GM12878 (cell line): ENCODE measurements around the gene NCDN. TPM values are rescaled to one million over a fixed set of nuclear protein-coding genes. Genes with fewer than 3 reads are reported as not detected.

Experiments
- ATAC-seq: fragments of 200-7000 bp; cut with Tn5 transposase; 3 replicates; pipeline ENCODE4 v1.9.1; 2020; ENCODE audit warnings: mild to moderate bottlenecking, moderate library complexity
- BruUV-seq: library from RNA; stranded (reverse); fragments of 400-500 nt; replicated peaks from 2 replicates; lab custom pipeline; 2021; lab: Mats Ljungman, UMichigan
- CTCF ChIA-PET: fragments of 300-600 bp; sonication (Branson Sonifier 250); formaldehyde crosslinking; extraction: SDS; loops from one replicate; lab custom pipeline; 2021; ENCODE audit warnings: inconsistent platforms; lab: Yijun Ruan, JAX
- POLR2A ChIA-PET: fragments of 350-600 bp; formaldehyde crosslinking; extraction: SDS; loops from one replicate; lab custom pipeline; 2021; ENCODE audit warnings: inconsistent platforms; lab: Charles Lee
- RAD21 ChIA-PET: fragments of 300-600 bp; sonication (Branson Sonifier 250); formaldehyde crosslinking; loops from one replicate; lab custom pipeline; 2023; ENCODE audit warnings: antibody characterized with exemption; ENCODE audit not compliant: unreplicated experiment; lab: Charles Lee
- SMC1A ChIA-PET: fragments of 300-600 bp; sonication (Branson Sonifier 250); formaldehyde crosslinking; loops from one replicate; lab custom pipeline; 2023; ENCODE audit not compliant: unreplicated experiment, uncharacterized antibody; lab: Charles Lee
- DNase-seq: peaks from one replicate; pipeline ENCODE4 v3.0.0-alpha.2; 2011; ENCODE audit warnings: low read depth, low spot score
- FAIRE-seq: peaks from 3 replicates; lab custom pipeline; 2011; peaks lifted over from hg19 to GRCh38; lab: Jason Lieb, UNC
- H2AFZ ChIP-seq: 2 replicates; pipeline ENCODE4 v1.6.0; 2011; ENCODE audit warnings: low read depth, low read length, control low read depth; ENCODE audit not compliant: control insufficient read depth
- H3K27ac ChIP-seq: 2 replicates; pipeline ENCODE4 v1.5.1; 2011; ENCODE audit warnings: control low read depth; ENCODE audit not compliant: control insufficient read depth, insufficient read depth
- H3K27me3 ChIP-seq, 2 experiments: replicated peaks in 1 of 2; 2 replicates each; pipeline versions ENCODE4 v1.6.0 to v1.6.1; 2011; ENCODE audit warnings: low read length in 1 of 2; ENCODE audit not compliant: control insufficient read depth in 2 of 2, insufficient read depth in 2 of 2
- H3K36me3 ChIP-seq, 2 experiments: 2 replicates each; pipeline ENCODE4 v1.5.1; 2011; ENCODE audit warnings: low read length in 1 of 2; ENCODE audit not compliant: control insufficient read depth in 2 of 2, insufficient read depth in 2 of 2
- H3K4me1 ChIP-seq: 2 replicates; pipeline ENCODE4 v1.6.1; 2011; ENCODE audit warnings: mild to moderate bottlenecking, low read length, moderate library complexity, mixed read lengths; ENCODE audit not compliant: control insufficient read depth, insufficient read depth
- H3K4me2 ChIP-seq: 2 replicates; pipeline ENCODE4 v1.6.0; 2011; ENCODE audit warnings: control low read depth; ENCODE audit not compliant: control insufficient read depth, insufficient read depth
- H3K4me3 ChIP-seq: fragments of 200-600 bp; sonication (generic); 2 replicates; pipeline ENCODE4 v1.5.1; 2016
- H3K79me2 ChIP-seq: 2 replicates; pipeline ENCODE4 v1.6.0; 2011; ENCODE audit warnings: low read length; ENCODE audit not compliant: control insufficient read depth, insufficient read depth
- H3K9ac ChIP-seq: 2 replicates; pipeline ENCODE4 v1.8.0; 2011; ENCODE audit warnings: low read length, control low read depth, mixed read lengths; ENCODE audit not compliant: control insufficient read depth, insufficient read depth
- H3K9me3 ChIP-seq: replicated peaks from 3 replicates; pipeline ENCODE4 v1.5.1; 2011; ENCODE audit warnings: mild to moderate bottlenecking, low read length; ENCODE audit not compliant: control insufficient read depth, insufficient read depth
- H4K20me1 ChIP-seq: 2 replicates; pipeline ENCODE4 v1.6.0; 2011; ENCODE audit not compliant: control insufficient read depth, insufficient read depth
- BMI1 ChIP-seq: fragments of 450-650 bp; IDR thresholded peaks from 2 replicates; pipeline ENCODE4 v1.6.1; 2016; ENCODE audit warnings: mild to moderate bottlenecking, moderate library complexity, borderline replicate concordance
- ELK1 ChIP-seq: IDR thresholded peaks from 2 replicates; pipeline ENCODE4 v1.6.1; 2012; ENCODE audit warnings: low read depth, low read length, improper control_type of control experiment
- HDAC2 ChIP-seq: fragments of 200-600 bp; sonication (generic); IDR thresholded peaks from 2 replicates; pipeline ENCODE4 v1.6.1; 2017
- MEF2A ChIP-seq: IDR thresholded peaks from 2 replicates; pipeline ENCODE4 v1.6.1; 2011; ENCODE audit warnings: low read depth, mild to moderate bottlenecking, low read length, moderate library complexity; ENCODE audit not compliant: insufficient read depth
- RAD21 ChIP-seq: IDR thresholded peaks from 2 replicates; pipeline ENCODE4 v1.6.1; 2011; ENCODE audit warnings: mild to moderate bottlenecking, low read depth, low read length, moderate library complexity; ENCODE audit not compliant: insufficient read depth
- SMAD1 ChIP-seq: fragments of 450-650 bp; IDR thresholded peaks from 2 replicates; pipeline ENCODE4 v1.6.1; 2018; ENCODE audit warnings: mild to moderate bottlenecking, low read depth; ENCODE audit not compliant: partially characterized antibody
- SMARCA5 ChIP-seq: fragments of 450-650 bp; IDR thresholded peaks from 2 replicates; pipeline ENCODE4 v1.6.1; 2017; ENCODE audit warnings: mild to moderate bottlenecking
- SREBF2 ChIP-seq: IDR thresholded peaks from 2 replicates; pipeline ENCODE4 v1.6.1; 2012; ENCODE audit warnings: mild to moderate bottlenecking, low read length
- SUPT20H ChIP-seq: IDR thresholded peaks from 2 replicates; pipeline ENCODE4 v1.6.1; 2011; ENCODE audit warnings: low read depth, mild to moderate bottlenecking, low read length, moderate library complexity, borderline replicate concordance; ENCODE audit not compliant: control insufficient read depth
- WRNIP1 ChIP-seq: IDR thresholded peaks from 2 replicates; pipeline ENCODE4 v1.6.1; 2011; ENCODE audit warnings: low read depth, low read length, improper control_type of control experiment, borderline replicate concordance
- WGBS: methylation state at CpG from one replicate; pipeline ENCODE4 v1.1.6; 2016; ENCODE audit warnings: low lambda C conversion rate; ENCODE audit not compliant: insufficient replicate concordance, insufficient coverage; ENCODE audit errors: missing lambda C conversion rate; 5-methylcytosine and 5-hydroxymethylcytosine counted together
- in situ Hi-C: fragments of 300-500 bp; cut with MboI; formaldehyde crosslinking; loops from 9 replicates; pipeline ENCODE4 v1.14.3; 2018; ENCODE audit warnings: mixed read lengths
- intact Hi-C: fragments of 100-400 bp; cut with micrococcal nuclease; formaldehyde crosslinking; loops from one replicate; pipeline ENCODE4 v1.14.2; 2022; ENCODE audit not compliant: unreplicated experiment
- polyA plus RNA-seq, 11 experiments: library from polyadenylated mRNA; depleted of rRNA in 4 of 11; unstranded in 6 of 11; stranded (reverse) in 5 of 11; fragments of >200 nt; fragmentation: Nextera tagmentation in 4 of 11; fragmentation: Illumina TruSeq in 1 of 11; extraction: Ambion mirVana in 4 of 11; extraction: Trizol in 1 of 11; gene quantifications; 1 replicate in 1 of 11; 2 replicates in 10 of 11; pipeline versions ENCODE4 v1.2.1 to v1.2.3, GENCODE V29; 2011 to 2016; ENCODE audit warnings: inconsistent platforms in 2 of 11, missing spikeins in 2 of 11, low read depth in 1 of 11
- total RNA-seq, 4 experiments: library from RNA; depleted of rRNA in 3 of 4; stranded (reverse); fragments of >200 nt in 3 of 4; fragmentation: Illumina TruSeq in 1 of 4; extraction: Trizol in 1 of 4; gene quantifications; 2 replicates each; pipeline versions ENCODE4 v1.2.1 to v1.2.3, GENCODE V29; 2013 to 2021

NCDN gene
- total and polyA plus RNA-seq, 10 of the 15 experiments (the other 5 are each of a cell fraction or from before 2014, with no cell fraction given): 1.8 to 25.5 (median 10.9) TPM

- Histone ChIP-seq H3K9ac (no peak overlapping the region), H3K4me2 (no peak overlapping the region), H3K36me3 (peaks cover 5 to 10% of the 10 kb centered on the region in 2 experiments; a peak in 2 of 4 replicates), H3K4me3 (no peak overlapping the region), H3K4me1 (0 out of 2 replicates have a peak, but pooled peaks cover under 1% of the 10 kb centered on the region), H3K9me3 (peaks cover 38% of the 10 kb centered on the region), H4K20me1 (no peaks in the 10 kb centered on the region), H3K27ac (no peak overlapping the region), H3K79me2 (peaks cover 32% of the 10 kb centered on the region), H3K27me3 (no peaks in the 10 kb centered on the region), H2AFZ (no peak overlapping the region)
- no TSS peak for BruUV-seq
- ChIA-PET SMC1A (interaction anchor here (0.9 to 3.1 kb wide), 11 partner anchors 10 to 84 kb away, joined by 3 to 22 read pairs (median 5); no protein-coding TSS in a partner anchor), POLR2A (interaction anchor here (0.9 to 1.8 kb wide), 2 partner anchors 24 to 27 kb away, joined by 4 to 6 read pairs; no protein-coding TSS in a partner anchor), RAD21 (interaction anchor here (1.0 to 1.5 kb wide), 3 partner anchors 22 to 26 kb away, joined by 3 to 4 read pairs (median 3); no protein-coding TSS in a partner anchor), CTCF (interaction anchor here (0.7 to 12.7 kb wide), 8 partner anchors 12 to 183 kb away, joined by 3 to 260 read pairs (median 4); no protein-coding TSS in a partner anchor)
- TF ChIP-seq SMAD1 (no peak), BMI1 (no peak), SREBF2 (no peak), RAD21 (no peak), WRNIP1 (no peak), SMARCA5 (no peak), SUPT20H (no peak), MEF2A (no peak), ELK1 (no peak), HDAC2 (no peak)
- in situ Hi-C loops: no loop called here
- DNase-seq: no peak
- intact Hi-C loops: no loop called here
- FAIRE-seq: no peak
- 100% methylated on average over 1 of the region's 1 CpG for WGBS
- no peak for ATAC-seq
Observed at GRCh38 chr1:35532497-35533223, 24.9 kb upstream of the NCDN start.
